Vagina (tissue), 2 donors: ENCODE data around the gene MED13L. TPM values are rescaled to one million over a fixed set of nuclear protein-coding genes. Genes with fewer than 3 reads are reported as not detected.

Experiments used
- DNase-seq, 2 donors: peaks; one replicate each; pipeline ENCODE4 v3.0.0-alpha.2; 2017; ENCODE audit errors: extremely low spot score in 2 of 2
- H3K27ac ChIP-seq: fragments of 200-600 bp; sonication (generic); one replicate; pipeline ENCODE4 v1.5.1; 2019
- H3K27me3 ChIP-seq: fragments of 200-600 bp; sonication (generic); one replicate; pipeline ENCODE4 v1.5.1; 2019
- H3K36me3 ChIP-seq, 2 donors: fragments of 200-600 bp; sonication (generic); one replicate each; pipeline ENCODE4 v1.5.1; 2017 to 2019
- H3K4me1 ChIP-seq: fragments of 200-600 bp; sonication (generic); one replicate; pipeline ENCODE4 v1.5.1; 2019
- H3K4me3 ChIP-seq, 2 donors: fragments of 200-600 bp; sonication (generic); 1 replicate in 1 of 2; 2 replicates in 1 of 2; pipeline ENCODE4 v1.5.1; 2016 to 2019
- H3K9me3 ChIP-seq: fragments of 200-600 bp; sonication (generic); one replicate; pipeline ENCODE4 v1.5.1; 2019
- CTCF ChIP-seq, 3 experiments: fragments of 450-650 bp in 2 of 3; fragments of 200-600 bp in 1 of 3; sonication (generic) in 1 of 3; IDR thresholded peaks; one replicate each; pipeline ENCODE4 v1.5.1; 2017 to 2019; ENCODE audit warnings: antibody characterized with exemption in 3 of 3, mild to moderate bottlenecking in 2 of 3, moderate library complexity in 2 of 3
- POLR2A ChIP-seq, 2 donors: fragments of 450-650 bp; IDR thresholded peaks; one replicate each; pipeline ENCODE4 v1.6.1; 2017; ENCODE audit warnings: antibody characterized with exemption in 2 of 2, mild to moderate bottlenecking in 2 of 2, moderate library complexity in 2 of 2
- POLR2AphosphoS5 ChIP-seq, 2 donors: sonication (generic); formaldehyde crosslinking; IDR thresholded peaks; one replicate each; pipeline ENCODE4 v1.9.0; 2017; ENCODE audit warnings: antibody characterized with exemption in 2 of 2, mild to moderate bottlenecking in 2 of 2, low read depth in 1 of 2; ENCODE audit not compliant: insufficient read depth in 1 of 2
- intact Hi-C: fragments of 100-400 bp; cut with DNase I; formaldehyde crosslinking; loops from one replicate; pipeline ENCODE4 v1.15.1; 2023
- total RNA-seq: library from RNA; depleted of rRNA; stranded (reverse); fragments of >200 nt; gene quantifications from one replicate; pipeline ENCODE4 v1.2.3, GENCODE V29; 2016

The MED13L gene
- total RNA-seq, 1 donor from 2014 or later: 161 TPM

GRCh38 chr12:116273813-116274550, 3.5 kb downstream of the MED13L start:
- intact Hi-C loops: loop anchor here (10.0 kb wide), 1 partner anchor 131 kb away; no protein-coding TSS in a partner anchor

GRCh38 chr12:116267948-116268347, 9.5 kb downstream of the MED13L start:
- Histone ChIP-seq H3K4me3 (no peak overlapping the region), H3K9me3 (no peaks in the 10 kb centered on the region), H3K27ac (no peak overlapping the region), H3K4me1 (peaks cover 90% of the 10 kb centered on the region), H3K27me3 (no peaks in the 10 kb centered on the region), H3K36me3 (no peaks in the 10 kb centered on the region)
- intact Hi-C loops: no loop called here
- TF ChIP-seq POLR2AphosphoS5 (IDR thresholded peaks at IDR 0.05; ENCODE audit: insufficient read depth in 1 of 2, low read depth in 1 of 2) (no peak), CTCF (IDR thresholded peaks at IDR 0.05) (no peak), POLR2A (IDR thresholded peaks at IDR 0.05) (no peak)
- no peak for DNase-seq

More at GRCh38 chr12:116273813-116274550, 3.5 kb downstream of the MED13L start:
- no peak for TF ChIP-seq CTCF (IDR thresholded peaks at IDR 0.05)
- no peak for TF ChIP-seq POLR2AphosphoS5 (IDR thresholded peaks at IDR 0.05; ENCODE audit: insufficient read depth in 1 of 2, low read depth in 1 of 2)
- Histone ChIP-seq H3K27ac (no peak overlapping the region), H3K27me3 (no peaks in the 10 kb centered on the region), H3K9me3 (no peaks in the 10 kb centered on the region), H3K4me1 (peaks cover 68% of the 10 kb centered on the region), H3K36me3 (no peaks in the 10 kb centered on the region), H3K4me3 (no peak overlapping the region)
- DNase-seq: no peak

- Histone ChIP-seq H3K27me3 (no peaks in the 10 kb centered on the region), H3K4me3 (no peak overlapping the region), H3K36me3 (no peaks in the 10 kb centered on the region), H3K4me1 (peaks cover 88% of the 10 kb centered on the region), H3K27ac (no peak overlapping the region), H3K9me3 (no peaks in the 10 kb centered on the region)
- no peak for DNase-seq
- TF ChIP-seq POLR2AphosphoS5 (IDR thresholded peaks at IDR 0.05; ENCODE audit: insufficient read depth in 1 of 2, low read depth in 1 of 2) (no peak), CTCF (IDR thresholded peaks at IDR 0.05) (no peak), POLR2A (IDR thresholded peaks at IDR 0.05) (no peak)
- intact Hi-C loops: no loop called here
Measured at GRCh38 chr12:116266631-116267349, 10.7 kb downstream of the MED13L start.

GRCh38 chr12:116266168-116266601, 11.3 kb downstream of the MED13L start:
- H3K27ac ChIP-seq: no peak overlapping the region
- no peaks in the 10 kb centered on the region for H3K27me3 ChIP-seq
- no peak for DNase-seq
- H3K4me1 ChIP-seq: peaks cover 88% of the 10 kb centered on the region
- TF ChIP-seq CTCF (IDR thresholded peaks at IDR 0.05) (no peak), POLR2A (IDR thresholded peaks at IDR 0.05) (no peak), POLR2AphosphoS5 (IDR thresholded peaks at IDR 0.05; ENCODE audit: insufficient read depth in 1 of 2, low read depth in 1 of 2) (no peak)
- intact Hi-C loops: no loop called here
- no peaks in the 10 kb centered on the region for H3K9me3 ChIP-seq
- H3K4me3 ChIP-seq: no peak overlapping the region
- no peaks in the 10 kb centered on the region for H3K36me3 ChIP-seq
